Sciatic nerve (tissue), 2 donors: ENCODE measurements around the gene DLG2. TPM values are rescaled to one million over a fixed set of nuclear protein-coding genes. Genes with fewer than 3 reads are reported as not detected.
"Not testable (repeated sequence)": the region's sequence is repeated elsewhere in the genome, so short reads cannot be mapped to it uniquely, and the experiment has no call there.

Experiments used
- ATAC-seq: fragments of 200-7000 bp; cut with Tn5 transposase; one replicate; pipeline ENCODE4 v1.9.1; 2020; ENCODE audit warnings: mild to moderate bottlenecking, moderate library complexity
- DNase-seq: peaks from one replicate; pipeline ENCODE4 v3.0.0-alpha.2; 2020; ENCODE audit warnings: low spot score
- intact Hi-C: fragments of 100-400 bp; cut with DNase I; formaldehyde crosslinking; loops from one replicate; pipeline ENCODE4 v1.14.2; 2022
- total RNA-seq: library from RNA; stranded (reverse); fragmentation: NEBNext Ultra II Directional; extraction: Animal tissue kit (Norgen Biotek cat#: 25700); gene quantifications from one replicate; pipeline ENCODE4 v1.2.1, GENCODE V29; 2021
- donor health status: DM: no; HTN: no; CAD: no.
- donor health status: DM: no; HTN: no; CAD: no.

The DLG2 gene
- total RNA-seq, 1 donor from 2014 or later, result 17.3 TPM

DNA sequence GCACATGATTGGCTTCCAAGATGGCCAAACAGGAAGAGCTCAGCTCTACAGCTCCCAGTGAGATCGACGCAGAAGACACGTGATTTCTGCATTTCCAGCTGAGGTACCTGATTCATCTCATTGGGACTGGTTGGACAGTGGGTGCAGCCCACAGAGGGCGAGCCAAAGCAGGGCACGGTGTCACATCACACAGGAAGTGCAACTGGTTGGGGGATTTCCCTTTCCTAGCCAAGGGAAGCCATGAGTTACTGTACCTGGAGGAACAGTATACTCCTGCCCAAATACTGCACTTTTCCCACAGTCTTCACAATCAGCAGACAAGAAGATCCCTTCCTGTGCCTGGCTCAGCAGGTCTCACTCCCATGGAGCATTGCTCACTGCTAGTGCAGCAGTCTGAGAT lies 131.2 kb downstream of the DLG2 start:
- intact Hi-C loops, result no loop called here
- ATAC-seq (no peak), DNase-seq (no peak)

DNA sequence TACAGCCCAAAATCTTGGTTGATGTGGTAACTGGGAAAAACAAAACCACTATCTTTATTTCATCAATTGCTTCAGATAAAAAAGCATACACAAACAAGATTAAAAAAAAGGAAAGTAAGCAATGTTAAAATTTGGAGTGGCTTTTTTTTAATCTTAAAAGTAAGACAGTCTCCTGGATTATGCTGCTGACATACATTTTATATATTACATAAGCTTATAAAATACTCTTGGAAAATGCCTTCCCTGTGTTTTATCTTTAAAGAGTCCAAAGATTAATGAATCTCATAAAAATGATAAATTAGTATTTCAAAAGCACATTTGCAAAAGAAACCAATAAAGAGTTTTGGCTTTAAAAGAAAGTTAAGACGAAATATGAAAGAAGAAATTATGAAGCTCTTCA lies 132.7 kb downstream of the DLG2 start:
- ATAC-seq (no peak), DNase-seq (no peak)
- intact Hi-C loops, result no loop called here

DNA sequence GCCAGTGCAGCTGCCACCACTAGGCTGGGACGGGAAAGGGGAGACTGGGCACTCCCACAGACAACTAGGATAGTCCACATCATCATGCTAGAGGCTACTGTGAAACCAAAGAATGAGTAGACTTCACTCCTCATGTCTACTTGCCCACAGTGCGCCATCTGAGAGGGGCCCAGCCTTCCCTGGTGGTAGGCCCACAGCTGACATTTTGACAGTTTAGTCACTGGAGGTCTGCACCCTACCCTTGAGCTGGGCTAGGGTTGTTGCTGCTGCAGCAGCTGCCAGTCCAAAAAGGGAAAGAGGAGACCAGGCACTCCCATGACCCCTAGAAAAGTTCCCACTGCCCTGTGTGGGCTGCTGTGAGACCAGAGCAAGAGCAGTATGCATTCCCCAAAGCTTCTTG lies 141.2 kb downstream of the DLG2 start:
- no peak for ATAC-seq
- intact Hi-C loops, result no loop called here

DNA sequence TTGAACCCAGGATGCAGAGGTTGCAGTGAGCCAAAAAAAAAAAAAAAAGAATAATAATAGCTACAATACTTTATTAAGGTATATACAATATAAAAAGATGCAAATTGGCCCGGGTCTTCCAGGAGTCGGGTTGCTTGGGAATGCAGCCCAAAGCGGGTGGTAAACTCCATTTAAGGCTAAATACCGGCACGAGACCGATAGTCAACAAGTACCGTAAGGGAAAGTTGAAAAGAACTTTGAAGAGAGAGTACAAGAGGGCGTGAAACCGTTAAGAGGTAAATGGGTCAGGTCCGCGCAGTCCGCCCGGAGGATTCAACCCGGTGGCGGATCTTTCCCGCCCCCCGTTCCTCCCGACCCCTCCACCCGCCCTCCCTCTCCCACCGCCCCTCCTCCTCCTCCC lies 143.3 kb downstream of the DLG2 start:
- DNase-seq (no peak), ATAC-seq (no peak)
- intact Hi-C loops, result no loop called here

More for the DNA sequence above, 141.2 kb downstream of the DLG2 start:
- no peak for DNase-seq

GRCh38 chr11:85481862-85482261 lies 145.3 kb downstream of the DLG2 start:
- ATAC-seq (no peak), DNase-seq (no peak)
- intact Hi-C loops, result no loop called here

DNA sequence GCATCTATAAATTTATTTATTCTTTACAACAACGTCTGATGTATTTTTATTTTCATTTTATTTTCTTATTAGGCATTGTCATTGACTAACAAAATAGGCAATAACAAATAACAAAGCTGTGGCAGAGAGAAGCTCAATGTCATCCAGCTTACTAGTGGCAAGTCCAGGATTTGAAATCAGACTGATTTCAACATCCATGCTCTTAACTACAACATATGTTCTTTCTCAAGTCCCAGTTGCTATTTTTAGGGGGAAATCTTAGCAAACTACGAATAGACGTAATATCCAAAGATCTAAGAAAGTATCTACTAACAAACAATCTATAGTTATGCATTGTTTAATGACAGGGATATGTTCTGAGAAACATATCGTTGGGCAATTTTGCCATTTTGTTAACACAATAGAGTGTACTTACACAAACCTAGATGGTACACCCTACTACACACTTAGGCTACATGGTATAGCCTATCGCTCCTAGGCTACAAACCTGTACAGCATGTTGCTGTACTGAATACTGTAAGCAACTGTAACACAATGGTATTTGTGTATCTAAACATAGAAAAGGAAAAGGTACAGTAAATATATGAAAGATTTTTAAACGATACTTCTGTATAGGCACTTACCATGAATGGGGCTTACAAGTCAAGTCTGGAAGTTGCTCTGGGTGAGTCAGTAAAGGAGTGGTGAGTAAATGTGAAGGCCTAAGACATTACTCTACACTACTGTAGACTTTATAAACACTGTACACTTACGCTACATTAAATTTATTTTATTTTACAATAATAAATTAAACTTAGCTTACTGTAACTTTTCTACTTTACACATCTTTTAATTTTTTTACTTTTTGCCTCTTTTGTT lies 151.3 kb downstream of the DLG2 start:
- intact Hi-C loops, result no loop called here
- no peak for ATAC-seq
- DNase-seq, result no peak

GRCh38 chr11:85472953-85473352 lies 154.2 kb downstream of the DLG2 start:
- no peak for DNase-seq
- no peak for ATAC-seq
- intact Hi-C loops, result no loop called here

DNA sequence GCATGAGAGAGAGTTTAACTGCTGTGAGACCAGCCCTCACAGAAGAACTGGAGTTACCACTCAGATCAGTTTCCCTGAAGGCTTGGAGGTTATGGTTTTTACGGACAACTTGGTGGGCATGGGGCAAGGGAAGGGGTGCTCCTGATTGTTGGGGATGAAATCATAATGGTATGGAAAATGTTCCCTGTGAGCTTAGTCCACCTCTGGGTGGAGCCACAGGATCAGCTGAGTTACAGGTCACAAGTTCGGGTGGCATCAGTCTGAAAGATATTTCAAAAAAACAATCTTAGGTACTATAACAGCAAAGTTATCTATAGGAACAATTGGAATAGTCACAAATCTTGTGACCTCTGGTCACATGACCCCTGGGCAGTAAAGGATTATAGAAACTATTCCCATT lies 162.9 kb downstream of the DLG2 start:
- DNase-seq (no peak), ATAC-seq (no peak)
- intact Hi-C loops, result no loop called here

GRCh38 chr11:85459304-85459703 lies 167.8 kb downstream of the DLG2 start:
- no peak for DNase-seq
- no peak for ATAC-seq
- intact Hi-C loops, result no loop called here

DNA sequence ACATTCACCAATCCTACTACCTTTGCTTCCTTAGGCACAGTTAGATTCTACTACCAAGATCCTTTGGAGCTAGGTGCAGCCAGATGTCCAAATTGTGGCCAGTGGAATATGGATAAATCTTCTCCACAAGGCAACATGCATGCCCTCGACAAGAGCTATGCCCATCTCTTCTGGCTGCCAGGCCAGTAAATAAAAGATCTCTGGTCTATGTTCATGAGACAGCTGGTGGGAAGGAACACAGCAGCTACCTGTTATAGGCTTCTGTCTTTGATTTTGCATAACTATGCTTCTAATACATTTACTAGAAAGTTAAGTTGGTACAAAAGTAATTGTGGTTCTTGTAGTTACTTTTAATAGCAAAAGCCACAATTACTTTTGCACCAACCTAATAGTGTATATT lies 182.7 kb downstream of the DLG2 start:
- ATAC-seq (no peak), DNase-seq (no peak)
- intact Hi-C loops, result no loop called here

- ATAC-seq (no peak), DNase-seq (no peak)
- intact Hi-C loops, result no loop called here
Observed at GRCh38 chr11:85440273-85440672, 186.9 kb downstream of the DLG2 start.

DNA sequence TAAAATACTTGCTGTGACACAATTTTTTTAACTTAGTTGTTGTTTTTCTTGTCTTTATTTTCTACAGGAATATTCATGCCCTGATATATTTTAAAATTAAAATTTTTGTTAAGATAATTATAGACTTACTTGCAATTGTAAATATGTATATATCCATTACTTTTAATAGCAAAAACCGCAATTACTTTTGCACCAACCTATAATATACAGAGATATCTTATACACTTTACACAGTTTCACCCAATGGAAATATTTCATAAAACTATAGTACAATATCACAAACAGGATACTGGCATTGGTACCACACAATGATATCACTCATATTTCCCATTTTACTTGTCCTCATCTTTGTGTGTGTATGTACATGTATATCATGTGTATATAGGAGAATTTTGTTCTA lies 188.8 kb downstream of the DLG2 start:
- intact Hi-C loops, result no loop called here
- DNase-seq (no peak), ATAC-seq (no peak)

DNA sequence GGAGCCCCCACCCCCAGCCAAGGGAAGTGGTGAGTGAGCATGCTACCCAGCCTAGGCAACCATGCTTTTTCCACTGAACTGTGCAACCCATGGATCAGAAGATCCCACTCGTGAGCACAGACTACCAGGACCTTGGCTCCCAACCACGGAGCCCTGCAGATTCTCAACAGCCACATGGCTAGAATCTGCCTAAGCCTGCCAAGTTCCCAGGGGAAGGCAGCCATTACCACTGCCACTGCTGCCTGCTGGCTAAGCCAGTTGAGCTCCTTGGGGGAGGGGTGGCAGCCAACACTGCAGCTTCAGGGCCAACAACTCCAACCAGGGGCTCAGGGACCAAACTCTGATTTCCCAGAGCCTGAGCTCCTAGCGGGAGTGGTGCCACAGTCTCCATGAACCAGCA lies 195.8 kb downstream of the DLG2 start:
- intact Hi-C loops, result no loop called here
- ATAC-seq, result no peak
- no peak for DNase-seq

DNA sequence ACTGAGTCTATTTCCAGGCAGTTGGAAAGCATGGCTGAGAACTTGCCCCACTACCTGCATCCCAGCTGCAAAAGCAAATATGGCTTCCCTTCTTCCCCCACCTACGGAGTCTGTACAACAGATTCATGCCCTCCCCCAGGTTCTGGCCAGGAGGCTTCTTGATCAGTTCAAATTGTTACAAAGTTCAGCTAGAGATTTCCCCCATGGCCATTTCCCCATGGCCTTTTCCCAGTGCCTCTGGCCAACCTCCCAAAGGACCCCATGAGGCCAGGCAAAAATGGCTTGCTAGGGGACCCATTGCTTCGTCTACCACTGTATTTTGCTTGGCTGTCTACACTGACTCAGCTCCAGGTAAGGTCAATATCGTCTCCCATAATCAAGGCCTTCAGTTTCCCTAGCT lies 203.3 kb downstream of the DLG2 start:
- DNase-seq (no peak), ATAC-seq (no peak)
- intact Hi-C loops, result no loop called here

GRCh38 chr11:85423316-85423715 lies 203.8 kb downstream of the DLG2 start:
- intact Hi-C loops, result no loop called here
- DNase-seq (no peak), ATAC-seq (no peak)

DNA sequence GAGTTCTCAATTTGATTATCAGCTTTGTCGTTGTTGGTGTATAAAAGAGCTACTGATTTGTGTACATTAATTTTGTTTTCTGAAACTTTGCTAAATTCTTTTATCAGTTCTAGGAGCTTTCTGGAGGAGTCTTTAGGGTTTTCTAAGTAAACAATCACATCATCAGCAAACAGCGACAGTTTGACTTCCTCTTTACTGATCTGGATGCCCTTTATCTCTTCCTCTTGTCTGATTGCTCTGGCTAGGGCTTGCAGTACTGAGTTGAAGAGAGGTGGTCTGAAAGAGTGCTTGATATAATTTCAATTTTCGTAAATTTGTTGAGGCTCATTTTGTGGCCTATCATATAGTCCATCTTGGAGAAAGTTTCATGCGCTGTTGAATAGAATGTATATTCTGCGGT lies 213.0 kb downstream of the DLG2 start:
- ATAC-seq, result no peak
- intact Hi-C loops, result no loop called here
- no peak for DNase-seq

DNA sequence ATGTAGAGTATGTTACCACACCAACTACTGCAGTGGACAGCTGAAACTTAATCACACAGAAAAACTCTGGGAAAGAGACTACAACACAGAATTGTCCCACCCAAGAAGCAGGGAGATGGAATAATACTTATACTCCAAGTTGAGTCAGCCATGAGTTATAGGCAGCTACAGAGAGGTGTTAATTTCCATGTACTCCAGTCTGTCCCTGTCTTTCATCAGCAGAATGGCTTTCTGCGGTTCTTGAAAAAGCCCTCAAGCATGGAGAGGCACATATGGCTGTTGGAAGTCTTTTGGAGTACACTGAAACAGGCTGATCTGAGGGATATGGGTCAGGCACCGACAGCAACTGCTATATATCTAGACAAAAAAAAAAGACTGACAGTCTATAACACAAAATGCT lies 219.5 kb downstream of the DLG2 start:
- DNase-seq (no peak), ATAC-seq (no peak)
- intact Hi-C loops, result no loop called here

GRCh38 chr11:85406841-85407240 lies 220.3 kb downstream of the DLG2 start:
- ATAC-seq (no peak), DNase-seq (no peak)
- intact Hi-C loops, result no loop called here

GRCh38 chr11:85406316-85406715 lies 220.8 kb downstream of the DLG2 start:
- no peak for ATAC-seq
- intact Hi-C loops, result no loop called here
- DNase-seq, result no peak

DNA sequence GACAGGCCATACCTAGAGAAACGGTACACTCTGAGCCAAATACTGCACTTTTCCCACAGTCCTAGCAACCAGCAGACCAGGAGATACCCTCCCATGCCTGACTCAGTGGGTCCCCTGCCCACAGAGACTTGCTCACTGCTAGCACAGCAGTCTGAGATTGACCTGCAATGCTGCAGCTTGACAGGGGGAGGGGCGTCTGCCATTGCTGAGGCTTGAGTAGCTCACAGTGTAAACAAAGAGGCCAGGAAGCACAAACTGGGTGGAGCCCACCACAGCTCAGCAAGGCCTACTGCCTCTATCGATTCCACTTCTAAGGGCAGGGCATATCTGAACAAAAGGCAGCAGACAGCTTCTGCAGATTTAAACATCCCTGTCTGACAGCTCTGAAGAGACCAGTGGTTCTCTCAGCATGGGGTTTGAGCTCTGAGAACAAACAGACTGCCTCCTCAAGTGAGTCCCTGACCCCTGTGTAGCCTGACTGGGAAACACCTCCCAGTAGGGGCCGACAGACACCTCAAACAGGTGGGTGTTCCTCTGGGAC lies 231.6 kb downstream of the DLG2 start:
- intact Hi-C loops, ATAC-seq, DNase-seq: not testable (repeated sequence)

DNA sequence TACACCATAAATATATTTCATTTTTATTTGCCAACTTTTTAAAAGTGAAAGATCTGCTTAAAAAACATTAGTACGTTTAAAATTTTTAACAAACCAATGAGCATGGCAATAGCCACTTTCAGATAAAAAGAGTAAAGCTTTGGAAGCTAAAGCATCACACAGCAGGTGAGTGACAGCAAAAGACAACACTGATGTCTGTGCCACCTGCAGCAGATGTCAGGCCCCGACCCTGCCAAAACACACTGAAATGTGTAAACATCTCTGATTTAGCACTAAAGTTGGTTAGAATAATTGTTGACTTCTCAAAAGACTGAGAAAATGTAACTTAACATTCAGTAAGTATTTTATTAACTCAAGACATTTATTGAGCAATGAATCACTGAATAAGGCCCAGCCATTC lies 232.9 kb downstream of the DLG2 start:
- intact Hi-C loops, result no loop called here
- no peak for ATAC-seq
- DNase-seq, result no peak
